ENCODE results near the gene MMP11. TPM values are rescaled to one million over a fixed set of nuclear protein-coding genes. Genes with fewer than 3 reads are reported as not detected.
A peak's percentile ranks its signal among the peaks of the same experiment; 100 is the strongest.
"Not testable (repeated sequence)": the region's sequence is repeated elsewhere in the genome, so short reads cannot be mapped to it uniquely, and the experiment has no call there.

The MMP11 gene
- total RNA-seq: under 1 TPM; 0.44 to 0.64 TPM

- no peaks in the 10 kb centered on the region for H3K9me3 Mint-ChIP-seq
- H3K27me3 Mint-ChIP-seq: no peaks in the 10 kb centered on the region
- H3K36me3 Mint-ChIP-seq: no peaks in the 10 kb centered on the region
- H3K27ac Mint-ChIP-seq: no peak within 1 kb of the TSS
- peaks cover 11% of the 10 kb centered on the region for H3K4me1 Mint-ChIP-seq
- DNase-seq: peak; percentile 53
- peak within 1 kb of the TSS; percentile 61 for H3K4me3 Mint-ChIP-seq
These were observed at the start of gene MMP11 for GRCh38 chr22:23772649-23773473. Gene MMP11 (plus strand): TSS chr22:23772849. CDS start chr22:23772871, 22 bp downstream.

- H3K9me3 Mint-ChIP-seq, H3K27ac Mint-ChIP-seq, H3K27me3 Mint-ChIP-seq, DNase-seq, H3K4me3 Mint-ChIP-seq, H3K36me3 Mint-ChIP-seq, H3K4me1 Mint-ChIP-seq: not testable (repeated sequence)
These were observed 44.5 kb upstream of the MMP11 start for GRCh38 chr22:23728108-23728507.

DNA sequence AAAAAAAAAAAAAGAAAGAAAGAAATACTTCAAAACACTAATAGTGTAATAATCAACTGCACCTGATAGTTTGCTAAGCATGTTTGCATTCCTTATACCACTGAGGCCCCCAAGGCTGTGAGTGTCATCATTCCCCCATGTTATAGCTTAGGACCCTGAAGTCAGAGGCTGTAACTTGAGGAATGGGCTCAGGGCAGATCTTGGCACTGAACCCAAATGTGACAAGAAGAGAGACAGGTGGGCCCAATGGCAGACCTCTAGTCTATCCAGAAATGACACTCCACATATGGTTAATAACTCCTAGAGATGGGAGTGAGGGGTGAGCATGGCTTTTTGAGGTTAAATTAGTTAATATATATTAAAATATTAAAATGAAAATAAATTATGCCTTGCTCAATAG, 35.0 kb upstream of the MMP11 start:
- H3K27me3 Mint-ChIP-seq: no peaks in the 10 kb centered on the region
- peaks cover 1% of the 10 kb centered on the region for H3K4me1 Mint-ChIP-seq
- no peaks in the 10 kb centered on the region for H3K36me3 Mint-ChIP-seq
- H3K27ac Mint-ChIP-seq: no peak overlapping the region
- no peaks in the 10 kb centered on the region for H3K9me3 Mint-ChIP-seq
- no peak overlapping the region for H3K4me3 Mint-ChIP-seq
- DNase-seq: no peak

DNA sequence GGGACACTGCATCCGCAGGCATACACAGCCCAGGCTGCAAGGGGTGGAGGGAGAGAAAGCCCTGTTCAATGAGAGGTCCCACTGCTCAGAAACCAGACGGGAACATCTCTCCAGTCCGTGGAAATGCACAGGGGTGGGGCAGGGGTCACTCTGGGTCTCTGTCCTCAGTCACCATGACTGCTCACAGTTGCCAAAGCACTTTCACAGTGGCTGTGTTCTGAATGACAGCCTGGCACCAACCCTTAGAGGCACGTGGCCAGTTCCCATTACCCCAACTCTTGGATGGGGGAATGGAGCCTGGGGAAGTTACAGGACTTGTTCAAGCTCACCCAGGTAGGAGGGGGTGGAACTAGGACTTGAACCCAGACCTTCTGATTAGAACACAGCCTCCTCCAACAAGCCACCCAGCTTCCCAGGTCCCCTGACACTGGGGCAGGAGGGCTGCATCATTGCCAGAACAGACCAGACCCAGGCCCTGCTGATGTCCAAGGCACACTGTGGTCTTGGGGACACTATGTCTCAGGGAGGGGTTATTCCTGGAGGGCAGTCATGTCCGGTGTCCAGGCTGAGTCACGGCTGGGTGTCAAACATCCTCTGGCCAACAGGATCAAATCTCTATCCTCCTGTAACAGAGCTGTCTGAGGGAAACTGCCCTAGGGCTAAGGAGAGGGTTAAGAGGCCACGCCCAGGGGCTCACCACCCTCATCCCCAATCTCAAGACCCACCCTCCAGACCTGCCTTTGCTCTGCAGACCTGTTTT, 30.0 kb upstream of the MMP11 start:
- Mint-ChIP-seq H3K4me3 (no peak overlapping the region), H3K36me3 (peaks cover 29% of the 10 kb centered on the region), H3K27ac (no peak overlapping the region), H3K27me3 (no peaks in the 10 kb centered on the region), H3K9me3 (peaks cover 10% of the 10 kb centered on the region), H3K4me1 (peaks cover 1% of the 10 kb centered on the region)
- no peak for DNase-seq

GRCh38 chr22:23743303-23743705, 29.3 kb upstream of the MMP11 start:
- Mint-ChIP-seq H3K36me3 (peaks cover 29% of the 10 kb centered on the region), H3K27ac (no peak overlapping the region), H3K4me1 (peaks cover 1% of the 10 kb centered on the region), H3K27me3 (no peaks in the 10 kb centered on the region), H3K9me3 (peaks cover 10% of the 10 kb centered on the region), H3K4me3 (no peak overlapping the region)
- DNase-seq: no peak

GRCh38 chr22:23744001-23744400, 28.6 kb upstream of the MMP11 start:
- no peaks in the 10 kb centered on the region for H3K27me3 Mint-ChIP-seq
- peaks cover 29% of the 10 kb centered on the region for H3K36me3 Mint-ChIP-seq
- H3K9me3 Mint-ChIP-seq: peaks cover 10% of the 10 kb centered on the region
- H3K4me1 Mint-ChIP-seq: no peaks in the 10 kb centered on the region
- H3K4me3 Mint-ChIP-seq: no peak overlapping the region
- H3K27ac Mint-ChIP-seq: no peak overlapping the region
- no peak for DNase-seq

DNA sequence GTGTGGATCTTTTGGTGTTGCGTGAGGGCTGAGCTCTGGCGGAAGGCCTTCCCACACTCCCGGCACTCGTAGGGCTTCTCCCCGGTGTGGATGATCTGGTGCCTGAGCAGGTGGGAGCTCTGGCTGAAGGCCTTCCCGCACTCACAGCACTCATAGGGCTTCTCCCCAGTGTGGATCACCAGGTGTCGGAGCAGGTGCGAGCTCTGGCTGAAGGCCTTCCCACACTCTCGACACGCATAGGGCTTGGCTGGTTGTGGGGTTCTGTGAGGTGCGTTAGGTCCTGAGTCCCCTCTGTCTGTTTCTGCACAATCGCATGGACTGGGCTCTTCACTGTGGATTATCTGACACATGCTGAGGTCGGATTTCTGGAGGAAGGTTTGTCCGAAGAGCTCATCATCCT, 28.2 kb upstream of the MMP11 start:
- no peak for DNase-seq
- Mint-ChIP-seq H3K36me3 (peaks cover 29% of the 10 kb centered on the region), H3K27ac (no peak overlapping the region), H3K4me1 (no peaks in the 10 kb centered on the region), H3K4me3 (no peak overlapping the region), H3K27me3 (no peaks in the 10 kb centered on the region), H3K9me3 (peaks cover 10% of the 10 kb centered on the region)

- Mint-ChIP-seq H3K27ac (no peak overlapping the region), H3K4me3 (no peak overlapping the region), H3K36me3 (peaks cover 29% of the 10 kb centered on the region), H3K4me1 (peaks cover 6% of the 10 kb centered on the region), H3K9me3 (peaks cover 10% of the 10 kb centered on the region), H3K27me3 (no peaks in the 10 kb centered on the region)
- no peak for DNase-seq
These were observed 26.9 kb upstream of the MMP11 start for GRCh38 chr22:23745791-23746190.

DNA sequence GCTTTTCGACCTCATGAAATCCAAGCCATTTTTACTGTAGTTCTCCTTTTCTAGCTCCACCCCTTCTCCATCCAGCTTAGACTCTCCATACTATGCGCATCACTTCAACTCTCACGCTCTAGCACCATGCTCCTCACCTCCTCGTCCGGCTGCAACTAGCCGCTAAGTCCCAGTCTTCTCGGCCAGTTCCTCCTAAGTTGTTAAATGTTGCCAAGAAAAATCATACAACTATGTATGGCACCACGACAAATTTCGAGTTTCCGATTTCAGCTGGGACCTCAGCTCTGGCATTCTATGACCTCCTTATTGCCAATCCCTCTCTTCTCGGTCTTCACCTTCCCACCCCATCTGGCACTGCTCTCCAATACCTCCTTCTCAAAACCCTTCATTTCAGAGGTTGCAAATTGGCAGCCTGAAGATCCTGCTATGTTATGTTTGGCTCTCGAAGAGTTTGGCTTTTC, 22.8 kb upstream of the MMP11 start:
- Mint-ChIP-seq H3K4me3 (peak overlapping the region; percentile 87), H3K27ac (no peak overlapping the region), H3K36me3 (peaks cover 13% of the 10 kb centered on the region), H3K9me3 (no peaks in the 10 kb centered on the region), H3K27me3 (no peaks in the 10 kb centered on the region), H3K4me1 (peaks cover 9% of the 10 kb centered on the region)
- no peak for DNase-seq

GRCh38 chr22:23750367-23750713, 22.3 kb upstream of the MMP11 start:
- Mint-ChIP-seq H3K36me3 (peaks cover 8% of the 10 kb centered on the region), H3K27ac (peak overlapping the region; percentile 72), H3K4me1 (peaks cover 9% of the 10 kb centered on the region), H3K4me3 (peak overlapping the region; percentile 87), H3K27me3 (no peaks in the 10 kb centered on the region), H3K9me3 (no peaks in the 10 kb centered on the region)
- DNase-seq: no peak

GRCh38 chr22:23750714-23751440, 21.8 kb upstream of the MMP11 start, which contains the start of gene ZNF70:
Gene ZNF70 (minus strand): TSS chr22:23751112. CDS start chr22:23745140, 5,972 bp downstream.
- H3K27me3 Mint-ChIP-seq: no peaks in the 10 kb centered on the region
- H3K9me3 Mint-ChIP-seq: no peaks in the 10 kb centered on the region
- H3K4me1 Mint-ChIP-seq: peaks cover 9% of the 10 kb centered on the region
- peak within 1 kb of the TSS; percentile 87 for H3K4me3 Mint-ChIP-seq
- DNase-seq: peak; percentile 93
- peak within 1 kb of the TSS; percentile 74 for H3K27ac Mint-ChIP-seq
- peaks cover 5% of the 10 kb centered on the region for H3K36me3 Mint-ChIP-seq

DNA sequence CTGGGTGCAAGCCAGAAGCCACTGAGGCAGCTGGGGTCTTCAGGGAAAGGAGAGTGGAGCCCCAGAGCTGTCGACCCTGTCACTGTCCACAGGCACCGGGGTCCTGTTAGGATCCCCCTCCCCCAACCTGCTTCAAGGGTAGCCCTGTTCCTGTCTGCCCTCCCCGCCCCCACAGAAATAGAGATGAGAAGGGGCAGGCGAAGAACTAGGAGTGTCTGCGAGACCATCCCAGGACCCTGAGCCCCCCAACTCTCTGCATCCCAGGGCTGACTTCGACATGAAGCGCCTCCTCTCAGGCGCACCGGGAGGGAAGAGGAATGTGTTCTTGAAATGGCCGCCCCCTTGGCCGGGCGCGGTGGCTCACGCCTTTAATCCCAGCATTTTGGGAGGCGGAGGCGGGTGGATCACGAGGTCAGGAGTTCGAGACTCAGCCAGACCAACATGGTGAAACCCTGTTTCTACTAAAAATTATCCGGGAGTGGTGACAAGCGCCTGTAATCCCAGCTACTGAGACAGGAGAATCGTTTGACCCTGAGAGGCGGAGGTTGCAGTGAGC, 21.1 kb upstream of the MMP11 start:
- DNase-seq: peak; percentile 17
- H3K9me3 Mint-ChIP-seq: no peaks in the 10 kb centered on the region
- H3K4me1 Mint-ChIP-seq: peaks cover 9% of the 10 kb centered on the region
- peak overlapping the region; percentile 74 for H3K27ac Mint-ChIP-seq
- H3K27me3 Mint-ChIP-seq: no peaks in the 10 kb centered on the region
- H3K4me3 Mint-ChIP-seq: peak overlapping the region; percentile 83
- peaks cover 4% of the 10 kb centered on the region for H3K36me3 Mint-ChIP-seq

DNA sequence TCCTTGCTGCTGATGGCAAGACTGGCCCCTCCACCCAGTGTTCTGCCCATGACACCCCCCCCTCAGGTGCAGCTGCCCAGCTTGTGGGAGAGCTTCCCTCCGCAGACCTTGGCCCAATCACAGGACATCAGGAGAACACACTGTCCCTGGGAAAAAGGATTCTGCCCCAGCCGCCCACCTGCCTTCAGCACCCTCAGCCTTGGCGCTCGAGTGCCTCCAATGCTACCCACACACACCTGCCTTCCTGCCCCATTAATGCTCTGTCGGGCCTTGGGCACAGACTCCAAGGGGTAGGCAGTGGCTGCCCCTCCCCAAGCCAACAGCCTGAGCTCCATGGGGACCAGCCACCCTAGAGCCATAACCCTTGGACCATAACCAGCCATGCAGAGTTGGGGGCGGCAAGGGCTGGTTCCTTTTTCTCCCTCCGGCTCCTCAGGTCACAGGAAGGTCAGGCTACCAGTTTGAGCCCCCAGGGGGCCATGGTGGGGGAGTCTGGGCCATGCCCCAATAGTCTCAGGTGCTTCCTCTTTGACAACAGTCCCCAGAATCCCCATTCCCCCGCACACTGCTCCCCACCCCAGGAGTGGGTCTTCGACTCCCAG, 20.5 kb upstream of the MMP11 start:
- Mint-ChIP-seq H3K9me3 (no peaks in the 10 kb centered on the region), H3K27ac (peak overlapping the region; percentile 58), H3K4me3 (peak overlapping the region; percentile 75), H3K36me3 (no peaks in the 10 kb centered on the region), H3K27me3 (no peaks in the 10 kb centered on the region), H3K4me1 (peaks cover 9% of the 10 kb centered on the region)
- DNase-seq: no peak

DNA sequence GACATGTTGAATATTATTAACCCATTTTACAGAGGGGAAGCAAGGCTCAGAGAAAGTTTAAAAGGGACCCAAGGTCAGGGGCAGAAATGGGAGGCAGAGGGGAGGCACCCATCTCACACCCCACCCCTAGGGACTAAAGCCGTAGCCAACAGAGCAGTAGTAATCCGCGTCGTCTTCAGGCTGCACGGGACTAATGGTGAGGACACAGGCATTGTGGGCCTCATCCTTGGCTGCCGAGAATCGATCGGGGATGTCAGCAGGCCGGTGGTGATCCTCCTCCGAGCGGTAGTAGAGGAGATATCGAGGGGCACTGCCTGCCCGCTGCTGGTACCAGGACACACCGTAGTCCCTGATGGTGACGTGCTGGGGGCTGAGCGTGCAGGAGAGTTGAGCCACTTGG, 19.9 kb upstream of the MMP11 start:
- Mint-ChIP-seq H3K27ac (peak overlapping the region; percentile 20), H3K4me3 (no peak overlapping the region), H3K27me3 (no peaks in the 10 kb centered on the region), H3K4me1 (peaks cover 9% of the 10 kb centered on the region), H3K9me3 (no peaks in the 10 kb centered on the region), H3K36me3 (no peaks in the 10 kb centered on the region)
- DNase-seq: no peak
